GM11168 (cell line): ENCODE measurements around the gene CDH5.

Source experiments
- in situ Hi-C: fragments of 300-500 bp; cut with MboI; formaldehyde crosslinking; loops from one replicate; pipeline ENCODE4 v1.12.0; 2022; ENCODE audit warnings: low sequenced_read_pairs; ENCODE audit not compliant: unreplicated experiment

The CDH5 gene

DNA sequence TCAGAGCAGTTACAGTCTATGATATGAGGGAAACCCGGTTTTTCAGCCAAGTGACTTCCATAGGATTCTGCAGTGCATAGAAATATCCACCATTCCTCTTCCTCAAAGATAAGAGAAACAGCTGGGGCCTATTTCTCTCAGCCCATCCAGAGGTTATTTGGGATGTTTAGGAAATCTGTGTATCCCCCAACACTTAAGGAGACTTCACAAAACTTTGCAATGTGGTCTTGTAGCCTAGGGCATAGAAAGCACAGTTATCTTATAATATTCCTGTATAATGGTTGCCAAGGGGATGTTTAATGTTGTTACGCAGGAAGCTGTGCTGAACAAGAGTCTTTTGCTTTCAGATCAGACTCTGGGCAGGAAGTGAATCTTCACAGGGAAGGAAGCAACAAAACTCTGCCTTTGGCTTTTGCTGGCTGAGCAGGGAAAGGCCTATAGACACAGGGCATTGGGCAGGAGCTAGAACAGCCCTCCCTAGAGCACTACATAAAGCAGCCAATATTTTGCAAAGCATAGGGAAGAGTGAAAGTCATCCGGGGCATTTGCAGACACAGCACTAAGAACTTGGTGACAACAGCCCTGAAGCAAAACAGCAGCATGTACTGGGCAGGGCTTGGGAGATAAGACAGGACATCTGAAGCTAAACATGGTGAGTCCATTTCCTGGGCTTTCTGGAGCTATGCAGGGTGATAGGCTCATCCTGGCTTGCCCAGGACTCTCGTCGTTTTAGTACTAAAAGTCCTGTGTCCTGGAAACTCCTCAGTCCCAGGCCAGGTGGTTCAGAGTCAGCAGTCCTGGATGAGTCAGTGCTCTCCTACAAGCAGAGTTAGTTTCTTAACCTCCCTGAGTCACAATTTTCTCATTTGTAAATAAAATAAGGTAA lies 41.9 kb downstream of the CDH5 start:
- in situ Hi-C loops = no loop called here

DNA sequence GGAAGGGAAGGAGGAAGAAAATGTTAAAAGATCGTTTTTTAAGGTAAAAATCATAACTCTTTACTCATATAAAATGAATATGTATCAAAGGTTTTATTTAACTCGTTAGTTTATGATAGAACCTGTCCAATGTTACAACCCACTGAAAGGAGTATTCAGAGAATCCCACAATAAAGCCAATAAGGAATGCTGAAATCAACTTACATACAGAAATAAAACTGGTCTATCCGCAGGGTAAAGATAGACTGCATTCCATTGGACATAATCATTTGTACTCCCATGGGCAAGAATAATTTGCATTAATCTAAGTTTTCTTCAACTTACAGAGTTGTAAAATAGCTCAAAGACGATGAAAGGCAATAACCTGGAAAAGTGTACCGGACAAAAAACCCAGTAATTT lies 42.7 kb downstream of the CDH5 start:
- in situ Hi-C loops = no loop called here

DNA sequence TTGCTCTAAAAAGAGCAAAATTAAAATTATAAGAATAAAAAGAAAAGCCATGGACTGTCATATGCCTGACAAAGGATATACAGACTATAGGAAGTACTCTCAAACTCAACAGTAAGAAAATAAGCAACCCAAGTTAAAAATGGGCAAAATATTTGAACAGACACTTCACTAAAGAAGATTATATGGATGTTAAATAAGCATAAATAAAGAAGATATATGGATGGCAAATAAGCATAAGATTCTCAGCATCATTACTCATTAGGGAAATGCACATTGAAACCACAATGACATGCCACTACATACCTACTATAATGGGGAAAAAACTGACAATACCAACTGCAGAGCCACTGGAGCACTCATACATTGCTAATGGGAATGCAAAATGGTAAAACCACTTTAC lies 45.7 kb downstream of the CDH5 start:
- in situ Hi-C loops = loop anchor here (5.0 kb wide), 1 partner anchor 70 kb away; no protein-coding TSS in a partner anchor

DNA sequence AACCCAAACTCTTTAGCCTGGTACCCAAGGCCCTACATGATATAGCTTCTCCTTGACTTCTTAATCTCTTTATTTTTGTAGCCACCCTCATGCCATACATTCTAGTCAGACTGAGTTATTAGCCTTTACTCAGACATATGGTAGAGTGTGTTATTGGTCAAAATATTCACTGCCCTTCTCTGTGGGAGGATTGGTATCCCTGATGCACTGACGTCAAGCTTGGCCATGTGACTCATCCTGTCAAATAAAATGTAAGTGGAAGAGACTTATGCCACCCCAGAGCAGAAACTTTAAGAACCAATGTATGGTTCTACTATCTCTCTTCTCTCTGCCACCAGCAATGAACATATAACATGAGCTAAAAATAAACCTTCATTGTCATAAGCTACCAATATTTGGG lies 48.4 kb downstream of the CDH5 start:
- in situ Hi-C loops = loop anchor here (5.0 kb wide), 1 partner anchor 67 kb away; no protein-coding TSS in a partner anchor

DNA sequence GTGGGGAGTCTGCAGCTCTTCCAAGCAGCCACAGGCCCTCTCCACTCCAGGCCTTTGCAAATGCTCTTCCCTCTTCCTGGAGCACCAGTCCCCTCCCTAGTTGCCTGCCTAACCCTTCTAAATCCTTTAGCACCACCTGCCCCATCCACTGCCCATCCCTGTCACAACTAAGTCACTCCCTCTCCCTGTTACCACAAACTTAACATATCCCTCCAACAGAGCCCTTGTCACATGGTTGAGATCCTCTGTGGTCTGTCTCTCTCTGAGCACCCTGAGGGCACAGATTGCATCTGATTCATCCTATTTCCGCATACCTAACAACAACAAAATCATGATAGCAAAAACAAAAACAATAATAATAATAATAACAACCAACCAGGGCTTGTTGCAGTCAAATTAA lies 49.6 kb downstream of the CDH5 start:
- in situ Hi-C loops = no loop called here

DNA sequence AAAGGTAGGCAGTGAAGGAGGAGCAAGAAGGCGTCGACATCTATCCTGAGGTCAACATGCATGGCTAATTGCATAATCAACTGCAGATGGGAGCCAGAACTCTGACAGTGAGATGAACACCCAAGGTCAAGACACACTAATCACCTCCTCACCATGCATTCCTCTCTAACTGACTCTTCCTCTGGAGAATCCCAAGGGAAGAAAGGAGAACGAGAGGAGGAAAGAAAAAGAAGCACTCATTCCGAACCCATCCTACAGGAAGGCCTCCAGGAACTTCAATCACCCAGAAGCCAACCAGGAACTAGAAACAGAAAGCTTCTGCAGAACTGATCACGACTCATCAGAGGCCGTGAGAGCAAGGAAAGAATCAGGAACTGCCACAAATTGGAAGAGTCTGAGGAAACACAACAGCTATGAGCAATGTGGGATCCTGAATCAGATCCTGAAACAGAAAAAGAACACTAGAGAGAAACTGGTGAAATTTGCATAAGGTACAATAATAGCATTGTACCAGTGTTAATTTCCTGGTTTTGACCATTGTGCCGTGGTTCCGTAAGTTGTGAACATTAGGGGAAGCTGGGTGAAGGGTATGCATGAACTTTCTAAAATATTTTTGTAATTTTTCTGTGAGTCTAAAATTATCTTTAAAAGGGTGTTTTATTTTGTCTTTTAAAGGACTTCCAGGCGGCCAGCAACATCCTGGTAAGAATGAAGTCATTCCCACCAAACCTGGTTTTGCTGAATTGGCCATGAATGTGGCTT lies 50.6 kb downstream of the CDH5 start:
- in situ Hi-C loops = no loop called here

DNA sequence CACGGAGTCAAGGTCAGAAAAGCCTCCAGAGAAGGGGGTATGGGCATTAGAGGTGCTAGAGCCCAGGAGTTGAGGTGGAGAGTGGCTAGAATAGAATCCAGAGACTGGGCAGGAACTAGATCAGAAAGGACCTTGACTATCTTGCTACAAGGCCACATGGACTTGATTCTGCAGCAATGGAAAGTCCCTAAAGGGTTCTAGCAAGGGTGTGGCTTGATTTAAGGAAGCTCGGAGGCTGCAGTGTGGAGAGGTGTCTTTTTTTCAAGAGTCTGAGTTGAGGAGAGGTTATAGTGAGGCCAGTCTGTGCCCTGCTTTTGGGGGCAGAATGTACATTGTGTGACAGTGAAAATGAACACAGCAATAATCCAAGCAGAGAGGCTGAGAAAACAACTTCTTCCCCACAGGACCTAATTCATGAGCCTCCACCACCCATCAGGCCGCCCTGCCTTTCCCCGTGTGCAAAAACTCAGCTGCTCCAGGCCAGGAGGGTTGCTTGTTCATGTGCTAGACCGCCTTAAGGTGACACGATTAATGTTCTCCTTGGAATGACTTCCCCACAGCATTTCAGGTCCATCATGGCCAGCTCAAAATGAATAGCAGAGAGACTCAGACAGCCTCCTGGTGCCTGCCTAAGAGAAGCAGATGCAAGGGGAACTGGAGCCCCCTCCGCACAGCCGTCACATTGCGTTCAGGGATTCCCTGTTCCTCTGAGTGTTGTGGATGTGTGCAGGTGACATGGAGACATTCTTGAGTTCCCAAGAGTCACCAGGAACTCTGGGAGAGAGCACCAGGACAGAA lies 51.9 kb downstream of the CDH5 start:
- in situ Hi-C loops = no loop called here

DNA sequence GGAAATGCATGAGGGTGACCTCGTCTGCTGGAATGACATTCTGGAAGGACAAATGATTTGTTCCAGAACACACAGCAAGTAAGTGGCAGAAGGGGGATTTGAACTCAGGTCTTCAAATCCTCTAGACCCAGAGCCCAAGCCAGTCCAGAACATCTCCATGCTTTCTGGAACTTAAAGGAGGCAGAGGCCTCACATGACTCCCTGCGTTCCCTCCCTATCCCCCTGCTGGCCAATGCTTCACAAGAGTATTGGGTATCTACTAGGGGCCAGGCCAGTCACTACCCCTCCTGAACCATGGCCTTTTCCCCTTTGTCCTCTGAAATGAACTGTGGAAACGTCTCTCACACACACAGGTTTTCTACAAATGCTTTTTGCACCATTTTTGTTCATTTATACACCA lies 53.0 kb downstream of the CDH5 start:
- in situ Hi-C loops = no loop called here

DNA sequence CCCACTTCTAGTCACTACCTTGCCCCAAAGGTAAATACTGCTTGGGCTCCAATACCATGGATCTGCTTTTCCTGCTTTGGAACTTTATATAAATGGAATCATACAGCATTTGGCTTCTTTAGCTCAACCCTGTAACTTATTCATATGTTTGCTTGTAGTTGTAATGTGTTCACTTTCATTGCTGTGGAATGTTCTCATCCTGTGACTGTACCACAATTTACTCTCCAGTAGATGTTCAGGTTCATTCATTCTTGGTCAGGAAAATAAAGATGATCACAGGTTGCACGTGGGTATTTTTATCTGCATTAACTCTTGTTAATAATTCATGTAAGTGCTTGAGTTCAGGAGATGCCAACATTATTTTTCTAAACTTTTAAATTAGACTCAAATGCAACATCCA lies 53.9 kb downstream of the CDH5 start:
- in situ Hi-C loops = no loop called here

DNA sequence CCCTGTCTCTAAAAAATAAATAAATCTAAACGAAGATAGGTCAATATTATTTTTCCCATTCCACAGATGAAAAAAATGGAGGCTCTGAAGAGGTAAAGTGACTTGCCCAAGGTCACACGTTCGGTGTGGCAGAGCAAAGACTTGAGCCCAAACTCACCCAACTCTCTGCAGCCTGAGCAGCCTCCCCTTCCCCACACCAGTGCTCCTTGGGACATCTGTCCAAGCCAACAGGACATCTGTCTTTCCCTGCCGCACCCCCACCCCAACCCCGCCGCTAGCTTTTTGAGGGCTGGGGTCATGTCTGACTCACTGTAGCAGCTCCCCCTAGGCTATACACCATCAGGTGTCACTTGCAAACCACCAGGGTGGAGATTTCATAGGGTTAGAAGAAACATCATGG lies 55.4 kb downstream of the CDH5 start:
- in situ Hi-C loops = no loop called here

DNA sequence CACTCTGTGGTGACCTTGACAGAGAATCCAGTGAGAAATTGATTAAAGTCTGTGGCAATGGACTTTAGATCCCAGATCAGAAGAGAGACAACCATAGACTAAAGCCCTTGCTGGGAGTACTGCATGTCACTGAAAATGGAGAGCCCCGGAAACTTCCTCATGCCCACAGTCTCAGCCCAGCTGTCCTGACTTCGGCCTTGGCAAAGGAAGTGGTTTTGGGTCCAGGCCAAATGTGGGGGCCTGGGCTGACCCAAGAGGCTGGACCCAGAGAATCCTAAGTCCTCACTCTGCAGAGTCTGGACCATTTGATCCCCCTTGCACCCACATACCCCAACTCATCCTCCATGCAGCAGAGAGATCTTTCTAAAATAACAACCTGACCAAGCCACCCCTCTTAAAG lies 55.9 kb downstream of the CDH5 start:
- in situ Hi-C loops = no loop called here

DNA sequence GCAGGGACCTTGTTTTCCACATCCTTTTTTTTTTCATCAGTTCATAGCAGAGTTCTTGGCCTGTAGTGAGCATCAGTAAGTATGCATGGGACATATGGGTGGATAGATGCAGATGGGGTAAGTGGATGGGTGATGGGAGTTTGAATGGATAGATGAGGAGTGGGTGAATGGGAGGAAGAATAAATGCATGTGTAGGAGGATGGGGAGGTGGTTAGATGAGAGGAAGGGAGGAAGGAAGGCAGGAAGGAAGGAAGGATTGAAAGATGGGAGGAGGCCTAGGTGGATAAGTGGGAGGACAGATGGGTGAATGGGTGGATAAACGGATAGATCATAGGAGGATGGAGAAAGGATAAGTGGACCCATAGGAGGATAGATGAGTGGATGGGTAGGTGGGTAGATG lies 56.7 kb downstream of the CDH5 start:
- in situ Hi-C loops = no loop called here

DNA sequence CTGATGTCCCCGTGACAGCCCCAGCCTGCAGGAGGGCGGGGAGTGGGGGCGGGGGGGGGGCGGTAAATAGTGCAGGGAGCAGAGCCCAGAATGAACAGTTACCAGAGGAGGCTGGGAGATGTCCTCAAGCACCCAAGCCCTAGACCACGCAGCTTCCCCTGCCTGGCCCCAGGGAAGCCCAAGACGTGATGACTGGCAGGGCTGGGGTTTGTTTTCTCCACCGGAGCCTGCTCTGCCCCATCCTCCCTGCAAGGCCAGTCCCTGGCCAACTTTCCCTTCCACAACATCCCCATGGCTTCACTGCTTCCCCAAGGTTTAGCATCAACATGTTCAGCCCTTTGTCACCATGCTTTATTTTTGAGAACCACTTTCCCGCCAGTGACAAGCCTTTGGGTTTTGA lies 59.2 kb downstream of the CDH5 start:
- in situ Hi-C loops = no loop called here

DNA sequence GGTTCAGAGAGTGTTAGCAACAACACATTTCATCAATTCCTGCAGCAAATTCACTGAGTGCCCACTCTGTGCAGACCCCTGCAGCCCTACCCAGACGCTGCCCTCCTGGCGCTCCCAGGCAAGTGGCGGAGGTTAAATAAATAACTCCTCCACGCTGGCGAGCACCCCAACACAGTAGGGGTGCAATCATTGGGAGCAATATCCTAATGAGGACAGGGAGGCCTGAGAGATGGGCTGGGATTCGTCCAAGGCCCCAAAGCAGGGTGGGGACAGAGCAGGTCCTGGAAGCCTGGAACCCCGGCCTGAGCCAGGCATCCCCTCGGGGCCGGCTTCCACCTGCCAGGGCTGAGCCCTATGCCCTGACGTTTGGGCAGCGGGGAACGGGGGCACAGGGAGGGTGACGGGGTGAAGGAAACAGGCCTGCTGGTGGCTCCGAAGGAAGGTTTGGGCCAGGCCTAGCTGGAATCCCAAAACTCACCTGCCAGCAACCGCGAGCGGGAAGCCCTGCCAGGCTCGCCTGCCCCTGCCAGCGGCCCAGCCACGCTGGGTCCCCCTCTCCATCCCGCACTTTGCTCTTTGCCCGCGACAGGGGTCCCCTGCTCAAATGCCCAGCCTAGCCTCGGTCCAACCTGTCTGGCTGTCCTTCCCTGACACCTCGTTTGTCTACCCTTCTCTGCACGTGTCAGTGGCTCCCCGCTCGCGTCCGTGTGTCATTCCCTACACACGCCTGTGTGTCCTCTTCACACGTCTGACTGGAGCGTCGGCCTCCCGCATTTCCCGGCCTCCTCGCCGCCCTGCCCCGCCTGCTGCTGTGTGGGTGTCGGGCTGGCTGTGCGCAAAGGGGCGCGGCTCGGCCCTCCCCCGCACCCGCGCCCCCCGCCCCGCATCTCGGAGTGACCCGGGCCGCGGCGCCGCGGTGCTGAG lies 59.9 kb downstream of the CDH5 start:
- in situ Hi-C loops = no loop called here

DNA sequence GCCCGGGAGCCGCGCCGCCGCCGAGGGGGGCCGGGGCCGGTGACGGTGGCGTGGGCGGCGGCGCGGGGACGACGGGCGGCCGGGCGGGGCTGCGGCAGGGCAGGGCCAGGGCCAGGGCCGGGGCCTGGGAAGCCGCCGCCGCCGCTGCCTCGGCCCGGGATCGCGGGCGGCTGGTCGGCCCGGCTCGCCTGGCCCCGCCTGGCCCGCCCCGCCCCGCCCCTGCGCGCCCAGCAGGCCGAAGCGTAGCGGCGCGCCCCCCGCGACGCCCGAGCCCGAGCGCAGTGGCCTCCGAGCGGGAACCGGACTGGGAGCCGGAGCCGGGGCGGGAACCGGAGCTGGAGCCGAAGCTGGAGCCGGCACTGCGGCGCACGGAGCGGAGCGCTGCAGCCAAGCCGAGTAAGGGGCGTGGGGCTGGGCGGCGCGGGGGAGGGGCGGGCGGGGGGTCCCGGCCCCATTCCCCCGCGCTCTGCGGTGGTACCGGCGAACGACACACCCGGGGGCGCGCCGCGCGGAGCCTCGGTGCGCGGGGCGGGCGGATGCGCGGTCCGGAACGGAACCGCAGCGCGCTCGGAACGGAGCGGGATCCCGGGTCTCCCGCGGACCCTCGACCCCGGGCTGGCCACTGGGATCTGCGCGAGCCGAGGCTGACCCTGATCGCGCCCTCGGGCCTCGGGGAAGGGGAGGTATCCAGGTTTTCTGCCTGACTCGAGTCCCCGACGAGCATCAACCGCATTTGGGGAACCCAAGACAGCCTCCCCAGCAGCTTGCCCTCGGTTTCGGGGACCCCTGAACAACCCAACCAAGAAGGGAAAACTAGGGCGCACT lies 60.8 kb downstream of the CDH5 start, which contains the start of gene BEAN1:
BEAN1 (plus strand) TSS at position 260 of the 825 bp plus-strand sequence. CDS start 10,382 bp downstream, outside the sequence.
- in situ Hi-C loops = no loop called here

DNA sequence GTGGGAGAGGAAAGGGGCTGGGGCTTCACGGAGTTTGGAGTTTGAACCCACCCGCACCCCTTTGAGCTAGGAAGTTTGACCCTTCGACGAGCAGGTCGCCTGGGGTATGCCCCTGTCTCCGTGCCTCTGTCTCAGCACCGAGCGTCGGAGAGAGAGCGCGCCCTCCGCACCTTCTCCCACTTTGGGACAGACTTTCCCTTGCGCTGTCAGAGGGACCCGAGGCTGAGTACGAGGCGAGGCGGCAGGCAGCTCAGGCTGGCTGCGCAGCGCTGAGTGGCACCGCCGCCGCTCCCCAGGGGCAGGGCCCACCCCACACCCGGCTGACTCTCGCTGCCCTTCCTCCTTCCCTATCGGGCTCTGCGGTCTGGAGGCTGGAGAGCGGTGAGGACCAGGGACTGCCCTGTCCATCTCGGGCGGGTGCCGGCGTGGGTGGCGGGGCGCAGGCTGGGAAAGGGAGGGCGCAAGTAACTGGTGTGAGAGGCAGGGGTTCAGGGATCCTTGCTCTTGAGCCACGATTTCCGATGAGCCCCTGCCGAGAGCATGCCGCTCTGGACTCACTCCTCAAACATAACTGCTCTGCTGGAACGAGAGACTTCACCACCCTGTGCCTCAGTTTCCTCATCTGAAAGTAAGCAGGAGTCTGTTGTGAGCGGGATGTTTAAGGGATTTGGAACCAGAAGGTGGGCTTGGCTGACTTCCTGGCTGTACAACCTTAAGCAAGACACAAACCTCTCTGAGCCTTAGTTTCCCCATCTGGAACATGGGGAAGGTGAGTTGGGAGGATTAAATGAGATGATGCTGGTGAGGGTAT lies 61.6 kb downstream of the CDH5 start:
- in situ Hi-C loops = no loop called here

DNA sequence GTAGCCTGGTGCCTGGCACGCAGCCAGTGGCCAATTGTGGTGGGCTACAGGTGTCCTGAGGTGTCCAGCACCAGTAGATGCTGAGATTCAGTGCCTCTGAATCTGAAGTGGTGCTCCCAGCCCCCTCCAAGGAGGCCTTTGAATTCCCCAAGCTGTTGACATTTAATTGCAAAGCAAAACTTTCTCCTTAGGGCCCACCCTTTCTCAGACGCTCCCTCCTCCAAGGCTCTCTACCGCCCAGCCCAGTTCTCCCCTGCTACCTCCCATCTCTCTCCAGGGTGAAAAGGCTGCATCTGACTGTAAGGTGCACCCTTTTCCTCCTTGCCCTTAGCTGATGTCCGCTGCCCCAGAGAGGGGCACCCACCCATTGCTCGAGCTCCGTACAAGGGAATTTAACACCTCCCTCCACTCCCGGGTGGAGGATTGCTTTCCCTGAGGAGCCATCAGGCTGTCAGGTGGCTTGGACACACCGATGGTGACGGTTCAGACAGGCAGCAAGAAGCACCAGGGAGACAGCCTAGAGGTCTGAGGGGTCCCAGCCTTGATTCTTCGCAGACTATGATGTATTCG lies 62.3 kb downstream of the CDH5 start:
- in situ Hi-C loops = no loop called here
